ENCODE results near the gene PTPRC. TPM values are rescaled to one million over a fixed set of nuclear protein-coding genes. Genes with fewer than 3 reads are reported as not detected.

PTPRC gene
- total RNA-seq, 1 donor from 2014 or later: 17.1 TPM

Other genes starting within 250 kb of the PTPRC start
- gene ATP6V1G3, start 98.4 kb upstream of the PTPRC start, total RNA-seq: not detected